Measurements from ENCODE around the gene GLMP.

The GLMP gene

DNA sequence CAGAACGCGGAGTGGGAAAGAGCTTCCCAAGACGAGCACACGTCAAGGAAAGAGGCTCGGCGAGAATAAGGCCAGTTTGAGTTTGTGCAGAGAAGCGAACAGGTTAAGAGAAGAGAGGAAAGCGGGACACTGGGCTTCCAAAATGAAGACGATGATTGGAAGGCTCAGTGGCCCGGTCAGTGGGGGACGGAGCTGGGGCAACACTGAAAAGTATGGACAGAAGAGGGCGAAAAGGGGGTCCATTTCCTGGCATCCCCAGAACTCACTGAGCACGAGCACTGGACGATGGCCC lies 42.4 kb upstream of the GLMP start:
- TF ChIP-seq TAF1 (IDR thresholded peaks at IDR 0.05; ENCODE audit: borderline replicate concordance, insufficient read depth, low read length) (no peak), SIN3A (IDR thresholded peaks at IDR 0.05; ENCODE audit: borderline replicate concordance, insufficient read depth, low read length) (no peak; the same call in 1 of the 2 replicates), FOXP2 (optimal IDR thresholded peaks at IDR 0.05; ENCODE audit: borderline replicate concordance, extremely low read depth, extremely low read length, insufficient read depth) (no peak), POLR2AphosphoS5 (IDR thresholded peaks at IDR 0.05; ENCODE audit: low read depth, low read length) (no peak)
- TF ChIP-seq, protein P1, sequence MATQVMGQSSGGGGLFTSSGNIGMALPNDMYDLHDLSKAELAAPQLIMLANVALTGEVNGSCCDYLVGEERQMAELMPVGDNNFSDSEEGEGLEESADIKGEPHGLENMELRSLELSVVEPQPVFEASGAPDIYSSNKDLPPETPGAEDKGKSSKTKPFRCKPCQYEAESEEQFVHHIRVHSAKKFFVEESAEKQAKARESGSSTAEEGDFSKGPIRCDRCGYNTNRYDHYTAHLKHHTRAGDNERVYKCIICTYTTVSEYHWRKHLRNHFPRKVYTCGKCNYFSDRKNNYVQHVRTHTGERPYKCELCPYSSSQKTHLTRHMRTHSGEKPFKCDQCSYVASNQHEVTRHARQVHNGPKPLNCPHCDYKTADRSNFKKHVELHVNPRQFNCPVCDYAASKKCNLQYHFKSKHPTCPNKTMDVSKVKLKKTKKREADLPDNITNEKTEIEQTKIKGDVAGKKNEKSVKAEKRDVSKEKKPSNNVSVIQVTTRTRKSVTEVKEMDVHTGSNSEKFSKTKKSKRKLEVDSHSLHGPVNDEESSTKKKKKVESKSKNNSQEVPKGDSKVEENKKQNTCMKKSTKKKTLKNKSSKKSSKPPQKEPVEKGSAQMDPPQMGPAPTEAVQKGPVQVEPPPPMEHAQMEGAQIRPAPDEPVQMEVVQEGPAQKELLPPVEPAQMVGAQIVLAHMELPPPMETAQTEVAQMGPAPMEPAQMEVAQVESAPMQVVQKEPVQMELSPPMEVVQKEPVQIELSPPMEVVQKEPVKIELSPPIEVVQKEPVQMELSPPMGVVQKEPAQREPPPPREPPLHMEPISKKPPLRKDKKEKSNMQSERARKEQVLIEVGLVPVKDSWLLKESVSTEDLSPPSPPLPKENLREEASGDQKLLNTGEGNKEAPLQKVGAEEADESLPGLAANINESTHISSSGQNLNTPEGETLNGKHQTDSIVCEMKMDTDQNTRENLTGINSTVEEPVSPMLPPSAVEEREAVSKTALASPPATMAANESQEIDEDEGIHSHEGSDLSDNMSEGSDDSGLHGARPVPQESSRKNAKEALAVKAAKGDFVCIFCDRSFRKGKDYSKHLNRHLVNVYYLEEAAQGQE (IDR thresholded peaks at IDR 0.05; ENCODE audit: insufficient read depth in 1 of 2, low read depth in 2 of 2, low read length in 2 of 2): no peak

DNA sequence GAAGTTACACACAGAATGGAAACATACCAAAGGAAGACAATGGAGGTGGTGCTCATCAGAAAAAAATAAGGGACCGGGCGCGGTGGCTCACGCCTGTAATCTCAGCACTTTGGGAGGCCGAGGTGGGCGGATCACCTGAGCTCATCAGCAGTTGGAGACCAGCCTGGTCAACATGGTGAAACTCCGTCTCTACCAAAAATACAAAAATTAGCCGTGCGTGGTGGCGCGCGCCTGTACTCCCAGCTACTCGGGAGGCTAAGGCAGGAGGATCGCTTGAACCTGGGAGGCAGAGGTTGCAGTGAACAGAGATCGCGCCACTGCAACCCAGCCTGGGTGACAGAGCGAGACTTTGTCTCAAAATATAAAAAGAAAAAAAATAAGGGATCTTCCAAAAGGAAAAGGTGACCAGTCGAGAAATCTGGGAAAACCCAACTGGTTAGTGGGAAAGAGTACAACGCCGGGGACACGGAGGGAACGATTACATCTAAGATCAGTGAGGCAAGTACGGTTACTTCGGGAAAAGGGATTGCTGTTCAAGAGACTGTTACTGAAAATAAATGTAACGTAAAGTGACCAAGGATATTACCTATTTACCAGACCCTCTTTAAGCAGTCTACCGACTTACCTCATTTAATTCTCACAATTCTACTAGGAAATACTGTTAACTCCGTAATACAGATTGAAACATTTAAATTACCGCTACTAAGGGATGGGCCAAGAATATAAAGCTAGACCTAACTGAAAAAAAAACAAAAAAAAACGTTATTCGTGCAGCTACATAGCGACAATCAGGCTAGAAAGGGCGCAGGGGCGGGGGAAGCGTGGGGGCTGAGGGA lies 41.8 kb upstream of the GLMP start:
- TF ChIP-seq, protein P1 (IDR thresholded peaks at IDR 0.05; ENCODE audit: insufficient read depth in 1 of 2, low read depth in 2 of 2, low read length in 2 of 2): no peak
- TF ChIP-seq POLR2AphosphoS5 (IDR thresholded peaks at IDR 0.05; ENCODE audit: low read depth, low read length) (no peak), SIN3A (IDR thresholded peaks at IDR 0.05; ENCODE audit: borderline replicate concordance, insufficient read depth, low read length) (no peak)

DNA sequence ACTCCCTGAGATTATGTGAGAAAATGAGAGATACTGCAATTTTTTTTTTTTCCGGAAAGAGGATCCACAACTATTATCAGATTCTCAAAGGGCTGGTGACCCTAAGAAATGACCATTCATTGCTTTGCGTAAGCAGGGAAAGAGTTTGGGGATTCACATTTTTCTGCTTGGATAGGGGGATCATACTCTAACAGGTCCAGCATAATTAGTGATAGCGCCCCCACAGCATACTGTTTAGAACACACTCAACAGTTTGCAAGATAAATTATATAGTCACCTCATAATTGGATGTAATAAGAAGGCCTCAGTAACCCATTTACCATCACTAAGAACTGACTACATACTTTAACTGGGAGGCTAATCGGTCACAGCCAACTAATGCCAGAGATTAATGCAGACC lies 40.8 kb upstream of the GLMP start:
- no peak for TF ChIP-seq TAF1 (IDR thresholded peaks at IDR 0.05; ENCODE audit: borderline replicate concordance, insufficient read depth, low read length)
- no peak for TF ChIP-seq SIN3A (IDR thresholded peaks at IDR 0.05; ENCODE audit: borderline replicate concordance, insufficient read depth, low read length)
- no peak for TF ChIP-seq POLR2AphosphoS5 (IDR thresholded peaks at IDR 0.05; ENCODE audit: low read depth, low read length)
- TF ChIP-seq FOXP2 (optimal IDR thresholded peaks at IDR 0.05; ENCODE audit: borderline replicate concordance, extremely low read depth, extremely low read length, insufficient read depth): no peak
- TF ChIP-seq, protein P1 (IDR thresholded peaks at IDR 0.05; ENCODE audit: insufficient read depth in 1 of 2, low read depth in 2 of 2, low read length in 2 of 2): no peak

DNA sequence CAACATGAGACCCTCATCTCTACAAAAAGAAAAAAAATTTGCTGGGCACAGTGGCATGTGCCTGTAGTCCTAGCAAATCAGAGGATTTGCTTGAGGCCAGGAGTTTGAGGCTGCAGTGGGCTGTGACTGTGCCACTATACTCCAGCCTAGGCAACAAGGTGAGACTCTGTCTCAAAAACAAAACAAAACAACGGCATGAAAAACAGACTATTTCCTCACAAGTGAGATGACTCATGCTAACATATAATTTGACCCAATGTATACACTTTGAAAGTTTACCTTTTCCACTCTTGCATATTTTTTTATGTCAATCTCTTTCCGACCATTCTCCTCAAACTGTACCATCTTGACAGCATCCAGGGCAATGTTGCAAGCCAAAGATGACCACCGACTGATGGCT lies 25.1 kb upstream of the GLMP start:
- TF ChIP-seq POLR2AphosphoS5 (IDR thresholded peaks at IDR 0.05; ENCODE audit: low read depth, low read length) (no peak), SIN3A (IDR thresholded peaks at IDR 0.05; ENCODE audit: borderline replicate concordance, insufficient read depth, low read length) (no peak), FOXP2 (optimal IDR thresholded peaks at IDR 0.05; ENCODE audit: borderline replicate concordance, extremely low read depth, extremely low read length, insufficient read depth) (no peak), TAF1 (IDR thresholded peaks at IDR 0.05; ENCODE audit: borderline replicate concordance, insufficient read depth, low read length) (no peak)
- TF ChIP-seq, protein P1 (IDR thresholded peaks at IDR 0.05; ENCODE audit: insufficient read depth in 1 of 2, low read depth in 2 of 2, low read length in 2 of 2): no peak
